ENCODE measurements around the gene SMAD7. TPM values are rescaled to one million over a fixed set of nuclear protein-coding genes. Genes with fewer than 3 reads are reported as not detected.

The SMAD7 gene
- total and polyA plus RNA-seq, 10 of the 15 experiments (the other 5 are each of a cell fraction or from before 2014, with no cell fraction given), result 1.3 to 22.5 (median 8.0) TPM

DNA sequence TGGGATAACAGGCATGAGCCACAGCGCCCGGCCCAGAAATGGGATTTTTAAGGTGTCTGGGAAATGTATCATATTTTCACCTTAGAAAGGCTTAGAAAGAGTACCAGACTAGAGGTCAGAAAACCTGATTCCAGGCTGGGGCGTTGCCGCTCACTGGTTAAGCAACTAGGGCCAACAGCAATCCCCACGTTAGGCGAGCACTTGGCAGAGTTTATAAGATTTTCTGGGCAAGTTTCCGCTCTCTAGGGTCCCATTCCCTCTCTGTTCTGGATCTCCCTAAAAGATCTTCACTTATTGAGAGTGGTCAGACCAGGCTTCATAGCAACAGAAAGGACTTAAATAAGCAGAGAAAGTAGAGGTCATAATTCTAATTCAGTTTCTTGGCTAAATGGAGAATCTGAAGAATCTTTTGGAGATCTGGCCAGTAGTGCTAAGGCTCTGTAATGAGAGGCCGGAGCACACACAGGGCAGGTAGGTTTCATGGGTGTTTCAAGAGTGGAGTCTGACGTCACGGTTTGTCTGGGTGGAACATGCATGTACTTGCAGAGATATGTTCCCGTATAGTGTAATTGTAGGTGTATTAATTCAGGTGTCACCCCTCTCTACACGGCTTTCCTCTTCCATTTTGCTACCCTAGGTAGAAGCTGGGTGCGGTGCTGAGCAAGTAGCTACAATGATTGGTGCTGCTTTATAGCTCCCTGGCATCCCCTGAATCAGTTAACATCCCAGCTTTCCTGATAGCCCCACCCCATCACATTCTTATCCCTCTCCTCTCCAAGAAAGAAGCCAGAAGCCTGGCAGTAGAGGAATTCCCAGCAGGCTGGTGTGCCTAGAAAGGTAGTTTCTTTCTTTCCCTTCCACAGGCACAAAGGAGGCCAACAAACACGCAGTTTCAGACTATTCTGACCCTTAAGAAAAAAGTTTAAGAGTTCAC, 4.4 kb upstream of the SMAD7 start:
- no peaks in the 10 kb centered on the region for H3K9me3 ChIP-seq (replicated peaks; ENCODE audit: control insufficient read depth, insufficient read depth, low read length)
- no peak overlapping the region for H3K4me2 ChIP-seq (ENCODE audit: control insufficient read depth, insufficient read depth)
- no peaks in the 10 kb centered on the region for H4K20me1 ChIP-seq (ENCODE audit: control insufficient read depth, insufficient read depth)
- no peak overlapping the region for H3K27ac ChIP-seq (ENCODE audit: control insufficient read depth, insufficient read depth)
- H2AFZ ChIP-seq (ENCODE audit: control insufficient read depth, low read depth, low read length), result no peak overlapping the region
- intact Hi-C loops (cut with micrococcal nuclease; ENCODE audit: unreplicated experiment), result loop anchor here (10.0 kb wide), 1 partner anchor 1330 kb away; the partner anchor contains the start of genes CXXC1 and MBD1
- no TSS peak for BruUV-seq (replicated peaks)
- FAIRE-seq (no peak), ATAC-seq (no peak), DNase-seq (ENCODE audit: low read depth, low spot score) (no peak)
- no peaks in the 10 kb centered on the region for H3K36me3 ChIP-seq (ENCODE audit: control insufficient read depth in 2 of 2, insufficient read depth in 2 of 2, low read length in 1 of 2)
- SMC1A ChIA-PET (ENCODE audit: uncharacterized antibody, unreplicated experiment), result interaction anchor here (0.6 to 1.3 kb wide), 3 partner anchors 30 to 234 kb away, joined by 3 read pairs; no protein-coding TSS in a partner anchor
- no peak overlapping the region for H3K4me3 ChIP-seq
- no peaks in the 10 kb centered on the region for H3K4me1 ChIP-seq (ENCODE audit: control insufficient read depth, insufficient read depth, low read length)
- no peaks in the 10 kb centered on the region for H3K27me3 ChIP-seq (replicated peaks in 1 of 2; ENCODE audit: control insufficient read depth in 2 of 2, insufficient read depth in 2 of 2, low read length in 1 of 2)
- POLR2A ChIA-PET, result interaction anchor here (0.6 kb wide), 1 partner anchor 62 kb away, joined by 3 read pairs; no protein-coding TSS in a partner anchor
- in situ Hi-C loops (cut with MboI), result no loop called here
- peaks cover 15% of the 10 kb centered on the region for H3K79me2 ChIP-seq (ENCODE audit: control insufficient read depth, insufficient read depth, low read length)
- CTCF ChIA-PET, result no interaction called here
- WGBS (ENCODE audit: insufficient coverage, insufficient replicate concordance, low lambda C conversion rate, missing lambda C conversion rate), result 91% methylated on average over 14 of the region's 14 CpGs
- no peak overlapping the region for H3K9ac ChIP-seq (ENCODE audit: control insufficient read depth, insufficient read depth, low read length)
- RAD21 ChIA-PET (ENCODE audit: unreplicated experiment), result interaction anchor here (4.0 kb wide), 1 partner anchor 177 kb away, joined by 29 read pairs; no protein-coding TSS in a partner anchor
- TF ChIP-seq ZNF207 (IDR thresholded peaks at IDR 0.05; ENCODE audit: borderline replicate concordance) (no peak), FOS (IDR thresholded peaks at IDR 0.05; ENCODE audit: borderline replicate concordance, extremely low read depth, insufficient read length) (no peak), POLR2A (IDR thresholded peaks at IDR 0.05; ENCODE audit: low read depth, low read length) (no peak), TCF7 (IDR thresholded peaks at IDR 0.05; ENCODE audit: borderline replicate concordance) (no peak), SUPT20H (IDR thresholded peaks at IDR 0.05; ENCODE audit: borderline replicate concordance, control insufficient read depth, low read depth, low read length) (no peak), STAT1 (conservative IDR thresholded peaks at IDR 0.05) (no peak), STAT3 (IDR thresholded peaks at IDR 0.05; ENCODE audit: low read depth, low read length) (no peak), LARP7 (IDR thresholded peaks at IDR 0.05) (no peak), ZNF622 (IDR thresholded peaks at IDR 0.05) (no peak), SP1 (IDR thresholded peaks at IDR 0.05; ENCODE audit: low read depth, low read length) (no peak), MYC (IDR thresholded peaks at IDR 0.05; ENCODE audit: insufficient read depth, insufficient read length, insufficient replicate concordance, low read length, severe bottlenecking) (no peak), RB1 (IDR thresholded peaks at IDR 0.05; ENCODE audit: borderline replicate concordance) (no peak), KDM1A (IDR thresholded peaks at IDR 0.05; ENCODE audit: borderline replicate concordance) (no peak)
- TF ChIP-seq, protein P1, sequence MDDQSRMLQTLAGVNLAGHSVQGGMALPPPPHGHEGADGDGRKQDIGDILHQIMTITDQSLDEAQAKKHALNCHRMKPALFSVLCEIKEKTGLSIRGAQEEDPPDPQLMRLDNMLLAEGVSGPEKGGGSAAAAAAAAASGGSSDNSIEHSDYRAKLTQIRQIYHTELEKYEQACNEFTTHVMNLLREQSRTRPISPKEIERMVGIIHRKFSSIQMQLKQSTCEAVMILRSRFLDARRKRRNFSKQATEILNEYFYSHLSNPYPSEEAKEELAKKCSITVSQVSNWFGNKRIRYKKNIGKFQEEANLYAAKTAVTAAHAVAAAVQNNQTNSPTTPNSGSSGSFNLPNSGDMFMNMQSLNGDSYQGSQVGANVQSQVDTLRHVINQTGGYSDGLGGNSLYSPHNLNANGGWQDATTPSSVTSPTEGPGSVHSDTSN (IDR thresholded peaks at IDR 0.05; ENCODE audit: insufficient replicate concordance, low read depth, low read length), result no peak
- TF ChIP-seq, protein P2, sequence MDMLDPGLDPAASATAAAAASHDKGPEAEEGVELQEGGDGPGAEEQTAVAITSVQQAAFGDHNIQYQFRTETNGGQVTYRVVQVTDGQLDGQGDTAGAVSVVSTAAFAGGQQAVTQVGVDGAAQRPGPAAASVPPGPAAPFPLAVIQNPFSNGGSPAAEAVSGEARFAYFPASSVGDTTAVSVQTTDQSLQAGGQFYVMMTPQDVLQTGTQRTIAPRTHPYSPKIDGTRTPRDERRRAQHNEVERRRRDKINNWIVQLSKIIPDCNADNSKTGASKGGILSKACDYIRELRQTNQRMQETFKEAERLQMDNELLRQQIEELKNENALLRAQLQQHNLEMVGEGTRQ (IDR thresholded peaks at IDR 0.05; ENCODE audit: borderline replicate concordance, low read depth, low read length), result no peak
- TF ChIP-seq, protein P3, sequence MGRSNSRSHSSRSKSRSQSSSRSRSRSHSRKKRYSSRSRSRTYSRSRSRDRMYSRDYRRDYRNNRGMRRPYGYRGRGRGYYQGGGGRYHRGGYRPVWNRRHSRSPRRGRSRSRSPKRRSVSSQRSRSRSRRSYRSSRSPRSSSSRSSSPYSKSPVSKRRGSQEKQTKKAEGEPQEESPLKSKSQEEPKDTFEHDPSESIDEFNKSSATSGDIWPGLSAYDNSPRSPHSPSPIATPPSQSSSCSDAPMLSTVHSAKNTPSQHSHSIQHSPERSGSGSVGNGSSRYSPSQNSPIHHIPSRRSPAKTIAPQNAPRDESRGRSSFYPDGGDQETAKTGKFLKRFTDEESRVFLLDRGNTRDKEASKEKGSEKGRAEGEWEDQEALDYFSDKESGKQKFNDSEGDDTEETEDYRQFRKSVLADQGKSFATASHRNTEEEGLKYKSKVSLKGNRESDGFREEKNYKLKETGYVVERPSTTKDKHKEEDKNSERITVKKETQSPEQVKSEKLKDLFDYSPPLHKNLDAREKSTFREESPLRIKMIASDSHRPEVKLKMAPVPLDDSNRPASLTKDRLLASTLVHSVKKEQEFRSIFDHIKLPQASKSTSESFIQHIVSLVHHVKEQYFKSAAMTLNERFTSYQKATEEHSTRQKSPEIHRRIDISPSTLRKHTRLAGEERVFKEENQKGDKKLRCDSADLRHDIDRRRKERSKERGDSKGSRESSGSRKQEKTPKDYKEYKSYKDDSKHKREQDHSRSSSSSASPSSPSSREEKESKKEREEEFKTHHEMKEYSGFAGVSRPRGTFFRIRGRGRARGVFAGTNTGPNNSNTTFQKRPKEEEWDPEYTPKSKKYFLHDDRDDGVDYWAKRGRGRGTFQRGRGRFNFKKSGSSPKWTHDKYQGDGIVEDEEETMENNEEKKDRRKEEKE (IDR thresholded peaks at IDR 0.05), result no peak
